Neural cell (in vitro differentiated cells): ENCODE measurements around the gene PTP4A2. TPM values are rescaled to one million over a fixed set of nuclear protein-coding genes. Genes with fewer than 3 reads are reported as not detected.

ENCODE experiments used
- H2AFZ ChIP-seq: fragments of 200-600, 300-800 bp; sonication (generic), shearing (Covaris generic); 2 replicates; pipeline ENCODE4 v1.6.0; 2014; ENCODE audit warnings: low read depth, mild to moderate bottlenecking, antibody characterized with exemption, low read length, moderate library complexity
- H3F3A ChIP-seq: fragments of 200-600 bp; shearing (Covaris generic); 2 replicates; pipeline ENCODE4 v1.6.1; 2016; ENCODE audit warnings: mild to moderate bottlenecking, moderate library complexity, mixed read lengths, antibody characterized with exemption, low read length; ENCODE audit not compliant: insufficient read depth, poor library complexity, severe bottlenecking
- H3K27ac ChIP-seq: fragments of 200-600, 300-800 bp; sonication (generic), shearing (Covaris generic); 2 replicates; pipeline ENCODE4 v1.5.1; 2014; ENCODE audit warnings: mild to moderate bottlenecking, low read length, moderate library complexity
- H3K27me3 ChIP-seq: fragments of 300-800, 200-600 bp; sonication (generic), shearing (Covaris generic); 2 replicates; pipeline ENCODE4 v1.6.0; 2014; ENCODE audit warnings: mild to moderate bottlenecking, low read depth, low read length, moderate library complexity; ENCODE audit not compliant: insufficient read depth
- H3K36me3 ChIP-seq: fragments of 300-800, 200-600 bp; sonication (generic), shearing (Covaris generic); 2 replicates; pipeline ENCODE4 v1.5.1; 2014; ENCODE audit warnings: mild to moderate bottlenecking, antibody characterized with exemption, low read length, moderate library complexity; ENCODE audit not compliant: insufficient read depth
- H3K4me2 ChIP-seq: fragments of 300-800, 200-600 bp; sonication (generic), shearing (Covaris generic); 2 replicates; pipeline ENCODE4 v1.6.0; 2014; ENCODE audit warnings: mild to moderate bottlenecking, low read length
- H3K4me3 ChIP-seq: fragments of 300-800, 200-600 bp; sonication (generic), shearing (Covaris generic); 2 replicates; pipeline ENCODE4 v1.5.1; 2014; ENCODE audit warnings: mild to moderate bottlenecking, low read length, moderate library complexity
- H3K79me2 ChIP-seq: fragments of 200-600 bp; shearing (Covaris generic); replicated peaks from 2 replicates; pipeline ENCODE4 v1.6.0; 2014; ENCODE audit warnings: mild to moderate bottlenecking, low read length, moderate library complexity; ENCODE audit not compliant: insufficient read depth
- H3K9ac ChIP-seq: fragments of 300-800, 200-600 bp; sonication (generic), shearing (Covaris generic); 2 replicates; pipeline ENCODE4 v1.6.1; 2016; ENCODE audit warnings: mild to moderate bottlenecking, low read length, mixed read lengths
- H3K9me2 ChIP-seq: fragments of 200-600 bp; shearing (Covaris generic); 2 replicates; pipeline ENCODE4 v1.6.1; 2016; ENCODE audit warnings: mild to moderate bottlenecking, low read length, mixed read lengths; ENCODE audit not compliant: insufficient read depth
- H3K9me3 ChIP-seq: fragments of 200-600, 300-800 bp; sonication (generic), shearing (Covaris generic); 2 replicates; pipeline ENCODE4 v1.6.1; 2016; ENCODE audit warnings: mild to moderate bottlenecking, mixed run types, low read length, moderate library complexity, mixed read lengths
- H4K20me1 ChIP-seq: fragments of 200-600 bp; shearing (Covaris generic); 2 replicates; pipeline ENCODE4 v1.6.1; 2016; ENCODE audit warnings: mild to moderate bottlenecking, mixed run types; ENCODE audit not compliant: insufficient read depth
- CTCF ChIP-seq: fragments of 450-650 bp; IDR thresholded peaks from 2 replicates; pipeline ENCODE4 v1.5.1; 2014; ENCODE audit warnings: antibody characterized with exemption, mild to moderate bottlenecking, moderate library complexity; ENCODE audit not compliant: poor library complexity, severe bottlenecking
- EP300 ChIP-seq: fragments of 450-650 bp; conservative IDR thresholded peaks from 2 replicates; pipeline ENCODE4 v1.6.1; 2014; ENCODE audit warnings: antibody characterized with exemption, mild to moderate bottlenecking, moderate library complexity; ENCODE audit not compliant: poor library complexity, severe bottlenecking
- EZH2 ChIP-seq: fragments of 200-600, 300-800 bp; shearing (Covaris generic), sonication (generic); IDR thresholded peaks from 2 replicates; pipeline ENCODE4 v1.6.1; 2014; ENCODE audit warnings: antibody characterized with exemption, low read length, borderline replicate concordance, mild to moderate bottlenecking; ENCODE audit not compliant: insufficient read depth, poor library complexity, severe bottlenecking
- MXI1 ChIP-seq: fragments of 450-650 bp; conservative IDR thresholded peaks from 2 replicates; pipeline ENCODE4 v1.6.1; 2014; ENCODE audit warnings: antibody characterized with exemption, mild to moderate bottlenecking; ENCODE audit not compliant: poor library complexity, severe bottlenecking
- POLR2AphosphoS5 ChIP-seq: IDR thresholded peaks from 2 replicates; pipeline ENCODE4 v1.6.1; 2012
- RAD21 ChIP-seq: fragments of 450-650 bp; conservative IDR thresholded peaks from 2 replicates; pipeline ENCODE4 v1.6.1; 2014; ENCODE audit warnings: antibody characterized with exemption, mild to moderate bottlenecking, moderate library complexity
- SMC3 ChIP-seq: fragments of 450-650 bp; conservative IDR thresholded peaks from 2 replicates; pipeline ENCODE4 v1.6.1; 2014; ENCODE audit warnings: antibody characterized with exemption, mild to moderate bottlenecking, moderate library complexity; ENCODE audit not compliant: poor library complexity
- TAF1 ChIP-seq: IDR thresholded peaks from 2 replicates; pipeline ENCODE4 v1.6.1; 2012; ENCODE audit warnings: low read depth
- polyA plus RNA-seq: library from polyadenylated mRNA; depleted of rRNA; stranded (reverse); fragments of >200 nt; gene quantifications from 2 replicates; pipeline ENCODE4 v1.2.3, GENCODE V29; 2014
- TF ChIP-seq, protein P1 (sequence below): IDR thresholded peaks from 2 replicates; pipeline ENCODE4 v1.6.1; 2012; ENCODE audit warnings: borderline replicate concordance

Gene PTP4A2
- polyA plus RNA-seq, 1 donor from 2014 or later, result 250 TPM

DNA sequence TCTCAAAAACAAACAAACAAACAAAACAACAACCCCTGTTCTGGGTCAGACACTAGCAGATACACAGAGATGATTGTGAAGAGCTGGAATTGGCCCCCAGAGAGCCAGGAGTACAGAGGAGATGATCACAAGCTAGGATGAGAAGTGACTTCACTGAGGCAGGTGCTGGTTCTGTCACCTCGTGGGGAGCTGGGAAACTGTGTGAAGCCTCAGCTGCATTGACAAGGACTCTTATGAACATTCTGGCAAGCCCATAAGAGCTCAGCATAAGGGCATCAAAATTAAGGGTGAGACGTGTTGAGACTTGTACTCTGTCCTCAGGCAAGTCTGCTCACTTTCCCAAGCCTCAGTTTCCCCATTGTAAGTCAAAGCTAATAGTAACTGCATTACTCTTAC is 14.7 kb upstream of the PTP4A2 start:
- H4K20me1 ChIP-seq, result no peaks in the 10 kb centered on the region
- no peaks in the 10 kb centered on the region for H3K9me3 ChIP-seq
- no peak overlapping the region for H3K9ac ChIP-seq
- no peaks in the 10 kb centered on the region for H3K79me2 ChIP-seq
- no peaks in the 10 kb centered on the region for H3K9me2 ChIP-seq
- no peak for TF ChIP-seq EP300
- no peak for TF ChIP-seq TAF1
- TF ChIP-seq, protein P1, sequence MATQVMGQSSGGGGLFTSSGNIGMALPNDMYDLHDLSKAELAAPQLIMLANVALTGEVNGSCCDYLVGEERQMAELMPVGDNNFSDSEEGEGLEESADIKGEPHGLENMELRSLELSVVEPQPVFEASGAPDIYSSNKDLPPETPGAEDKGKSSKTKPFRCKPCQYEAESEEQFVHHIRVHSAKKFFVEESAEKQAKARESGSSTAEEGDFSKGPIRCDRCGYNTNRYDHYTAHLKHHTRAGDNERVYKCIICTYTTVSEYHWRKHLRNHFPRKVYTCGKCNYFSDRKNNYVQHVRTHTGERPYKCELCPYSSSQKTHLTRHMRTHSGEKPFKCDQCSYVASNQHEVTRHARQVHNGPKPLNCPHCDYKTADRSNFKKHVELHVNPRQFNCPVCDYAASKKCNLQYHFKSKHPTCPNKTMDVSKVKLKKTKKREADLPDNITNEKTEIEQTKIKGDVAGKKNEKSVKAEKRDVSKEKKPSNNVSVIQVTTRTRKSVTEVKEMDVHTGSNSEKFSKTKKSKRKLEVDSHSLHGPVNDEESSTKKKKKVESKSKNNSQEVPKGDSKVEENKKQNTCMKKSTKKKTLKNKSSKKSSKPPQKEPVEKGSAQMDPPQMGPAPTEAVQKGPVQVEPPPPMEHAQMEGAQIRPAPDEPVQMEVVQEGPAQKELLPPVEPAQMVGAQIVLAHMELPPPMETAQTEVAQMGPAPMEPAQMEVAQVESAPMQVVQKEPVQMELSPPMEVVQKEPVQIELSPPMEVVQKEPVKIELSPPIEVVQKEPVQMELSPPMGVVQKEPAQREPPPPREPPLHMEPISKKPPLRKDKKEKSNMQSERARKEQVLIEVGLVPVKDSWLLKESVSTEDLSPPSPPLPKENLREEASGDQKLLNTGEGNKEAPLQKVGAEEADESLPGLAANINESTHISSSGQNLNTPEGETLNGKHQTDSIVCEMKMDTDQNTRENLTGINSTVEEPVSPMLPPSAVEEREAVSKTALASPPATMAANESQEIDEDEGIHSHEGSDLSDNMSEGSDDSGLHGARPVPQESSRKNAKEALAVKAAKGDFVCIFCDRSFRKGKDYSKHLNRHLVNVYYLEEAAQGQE, result no peak
- TF ChIP-seq SMC3, result no peak
- TF ChIP-seq MXI1, result no peak
- H3K27ac ChIP-seq, result no peak overlapping the region
- H2AFZ ChIP-seq, result no peak overlapping the region
- no peaks in the 10 kb centered on the region for H3F3A ChIP-seq
- H3K4me2 ChIP-seq, result no peak overlapping the region
- H3K27me3 ChIP-seq, result no peaks in the 10 kb centered on the region
- H3K36me3 ChIP-seq, result no peaks in the 10 kb centered on the region
- H3K4me3 ChIP-seq, result no peak overlapping the region

DNA sequence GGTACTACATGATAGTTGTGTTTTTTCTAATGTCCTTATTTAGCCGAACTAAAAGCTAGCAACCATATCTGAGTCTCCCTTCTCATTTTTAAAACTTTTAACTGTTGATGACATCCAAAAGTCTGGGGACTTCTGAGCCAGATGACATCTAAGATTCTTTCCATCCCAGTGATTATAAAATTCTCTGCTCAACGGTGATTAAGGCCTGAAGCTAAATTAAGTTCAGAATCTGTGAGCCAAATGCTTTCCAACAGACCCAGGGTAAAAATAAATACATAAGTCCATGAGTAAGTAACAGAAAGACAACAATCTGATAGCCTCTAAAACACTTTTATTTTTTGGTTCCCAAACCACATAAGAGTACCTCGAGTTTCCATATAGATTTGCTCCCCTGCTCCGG is 13.1 kb upstream of the PTP4A2 start:
- Histone ChIP-seq H3K79me2 (no peaks in the 10 kb centered on the region), H3K27me3 (no peaks in the 10 kb centered on the region), H3K9me2 (no peaks in the 10 kb centered on the region), H3K36me3 (no peaks in the 10 kb centered on the region), H3K27ac (peak overlapping the region; percentile 6), H4K20me1 (no peaks in the 10 kb centered on the region), H3K9ac (peak overlapping the region; percentile 17), H3K4me3 (no peak overlapping the region), H3K4me2 (no peak overlapping the region), H3K9me3 (no peaks in the 10 kb centered on the region), H2AFZ (peak overlapping the region; percentile 16), H3F3A (no peaks in the 10 kb centered on the region)
- TF ChIP-seq RAD21 (no peak), EP300 (no peak), SMC3 (no peak), CTCF (no peak), MXI1 (no peak), TAF1 (no peak), POLR2AphosphoS5 (no peak), EZH2 (no peak)
- TF ChIP-seq, protein P1, result no peak
